Hematopoietic multipotent progenitor cell treated with erythropoietin and hydrocortisone succinate and interleukin-3 and kit ligand, for 8 days (in vitro differentiated cells): ENCODE measurements around the gene ZEB2.

ENCODE experiments used
- DNase-seq: peaks from one replicate; pipeline ENCODE4 v3.0.0-alpha.2; 2015

Gene ZEB2

DNA sequence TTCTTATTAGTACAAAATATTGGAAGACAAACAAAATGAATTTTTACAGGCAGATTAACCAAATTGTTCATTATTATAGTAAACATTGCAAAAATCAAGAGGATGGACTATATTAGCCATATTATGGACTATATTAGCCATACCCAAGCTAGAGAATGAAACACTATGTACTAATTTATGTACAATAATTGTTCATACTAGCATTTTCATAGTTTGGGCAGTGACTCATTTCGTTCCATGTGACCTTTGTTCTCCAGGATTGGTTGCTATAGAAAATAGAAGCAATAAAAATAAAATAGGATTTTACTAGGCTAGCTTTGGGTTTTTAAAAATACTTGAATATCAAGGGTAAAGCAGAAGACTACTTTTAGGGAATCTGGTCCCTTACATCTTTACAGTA is 176.8 kb downstream of the ZEB2 start:
- DNase-seq, result no peak

DNA sequence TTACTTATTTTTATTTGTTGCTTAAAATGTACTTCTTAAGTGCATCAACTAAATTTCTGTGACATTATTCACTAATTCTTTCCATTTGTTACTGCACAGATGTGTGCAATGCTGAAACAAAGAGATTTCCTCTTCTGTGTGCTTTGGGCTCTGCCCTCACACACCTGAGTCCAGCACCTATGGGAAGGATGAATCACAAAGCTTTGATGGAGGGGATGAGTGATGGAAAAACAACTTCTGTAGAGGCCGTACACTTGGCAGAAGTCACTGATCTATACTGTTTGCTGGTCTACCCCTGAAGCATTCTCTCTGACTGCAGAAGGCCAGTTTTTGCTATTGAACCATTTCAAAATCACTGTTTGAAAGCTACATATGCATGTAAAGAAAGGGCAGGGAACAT is 178.4 kb downstream of the ZEB2 start:
- DNase-seq, result no peak

DNA sequence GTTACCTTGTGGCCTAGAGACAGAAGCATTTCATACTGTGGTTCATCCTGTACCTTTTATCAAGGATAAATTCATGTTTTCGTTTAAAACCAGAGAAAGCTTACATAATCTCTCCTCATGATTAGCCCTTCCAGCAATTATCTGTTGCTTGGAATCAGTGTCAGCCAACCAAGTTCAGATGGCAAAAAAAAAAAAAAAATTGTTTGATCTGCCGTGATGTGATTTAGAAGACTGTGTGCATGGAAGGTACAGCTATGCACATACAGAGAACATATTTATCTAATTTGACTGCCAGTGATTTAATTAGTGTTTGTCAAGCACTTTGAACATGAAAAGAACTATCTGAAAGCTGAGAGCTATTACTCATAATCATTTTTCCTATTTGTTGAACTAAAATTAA is 180.9 kb downstream of the ZEB2 start:
- no peak for DNase-seq

DNA sequence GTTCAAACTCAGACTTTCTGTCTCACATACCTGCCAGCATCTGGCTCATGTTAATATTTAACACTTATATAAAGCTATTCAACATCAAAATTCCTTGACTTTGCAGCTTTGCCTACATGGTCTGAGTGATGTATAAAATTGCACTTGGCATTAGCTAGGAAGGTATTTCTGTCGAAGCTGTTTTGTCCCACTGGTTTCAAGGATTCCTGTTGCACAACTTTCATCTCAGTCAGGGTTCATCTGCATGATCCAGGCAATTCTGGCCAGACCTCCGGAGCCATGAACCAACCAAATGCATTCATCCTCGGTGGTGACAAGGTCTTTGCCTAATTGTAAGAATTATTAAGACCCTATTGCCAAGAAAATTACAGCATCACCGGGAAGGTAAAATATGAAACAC is 185.4 kb downstream of the ZEB2 start:
- DNase-seq, result no peak
